ENCODE data around the gene TTYH1. TPM values are rescaled to one million over a fixed set of nuclear protein-coding genes. Genes with fewer than 3 reads are reported as not detected.
"Not testable (repeated sequence)": the region's sequence is repeated elsewhere in the genome, so short reads cannot be mapped to it uniquely, and the experiment has no call there.

Gene TTYH1
- total RNA-seq, 1 donor from 2014 or later, result 1.5 TPM

DNA sequence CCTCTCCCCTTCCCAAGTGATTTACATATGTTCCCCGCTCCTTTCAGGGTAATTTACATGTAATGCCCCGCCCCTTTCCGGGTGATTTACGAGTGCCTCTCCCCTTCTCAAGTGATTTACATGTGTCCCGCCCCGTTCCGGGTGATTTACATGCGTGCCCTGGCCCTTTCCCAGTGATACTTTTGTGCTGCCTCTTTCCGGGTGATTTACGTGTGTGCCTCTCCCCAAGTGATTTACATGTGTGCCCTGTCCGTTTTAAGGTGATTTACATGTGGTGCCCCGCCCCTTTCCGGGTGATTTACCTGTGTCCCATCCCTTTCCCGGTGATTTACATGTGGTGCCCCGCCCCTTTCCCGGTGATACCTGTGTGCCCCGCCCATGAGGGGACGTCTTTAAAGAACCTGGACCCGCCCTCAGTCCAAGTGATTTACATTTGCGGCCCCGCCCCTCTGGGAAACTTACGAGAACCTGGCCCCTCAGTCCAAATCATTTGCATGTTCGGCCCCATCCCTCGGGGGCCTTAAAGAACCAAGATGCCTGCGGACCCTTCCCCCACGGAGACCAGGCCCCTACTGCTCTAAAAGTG is 48.9 kb downstream of the TTYH1 start:
- ATAC-seq (ENCODE audit: poor library complexity) (peak; percentile 48), DNase-seq (peak; percentile 87)
- intact Hi-C loops (cut with DNase I), result no loop called here

GRCh38 chr19:54464630-54465425 is 49.6 kb downstream of the TTYH1 start:
- DNase-seq (peak; percentile 95), ATAC-seq (ENCODE audit: poor library complexity) (peak; percentile 83)
- intact Hi-C loops (cut with DNase I), result no loop called here

DNA sequence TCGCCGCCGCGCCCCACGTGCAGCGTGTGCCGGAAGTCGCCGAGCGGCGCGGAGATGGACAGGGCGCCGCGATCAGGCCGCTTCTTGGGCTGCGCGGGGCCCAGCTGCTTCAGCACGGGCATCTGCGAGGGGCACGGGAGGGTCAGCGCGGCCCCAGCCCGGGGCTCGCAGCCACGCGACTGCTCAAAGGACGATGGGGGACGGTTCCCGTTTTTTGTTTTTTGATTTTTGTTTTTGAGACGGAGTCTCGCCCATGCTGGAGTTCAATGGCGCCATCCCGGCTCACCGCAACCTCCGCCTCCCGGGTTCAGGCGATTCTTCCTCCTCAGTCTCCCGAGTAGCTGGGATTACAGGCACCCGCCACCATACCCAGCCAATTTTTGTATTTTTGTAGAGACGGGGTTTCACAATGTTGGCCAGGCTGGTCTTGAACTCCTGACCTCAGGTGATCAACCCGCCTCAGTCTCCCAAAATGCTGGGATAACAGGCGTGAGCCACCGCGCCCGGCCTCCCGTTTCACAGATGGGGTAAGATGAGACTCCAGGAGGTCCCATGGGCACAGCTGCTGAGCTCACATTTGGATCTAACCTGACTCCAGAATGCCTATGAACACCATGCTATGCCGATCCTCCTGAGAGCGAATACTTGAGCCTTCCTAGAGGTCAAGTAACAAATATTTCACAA is 50.3 kb downstream of the TTYH1 start:
- intact Hi-C loops (cut with DNase I), result no loop called here
- DNase-seq (peak; percentile 59), ATAC-seq (ENCODE audit: poor library complexity) (no peak)

GRCh38 chr19:54466110-54466480 is 50.8 kb downstream of the TTYH1 start:
- ATAC-seq (ENCODE audit: poor library complexity); DNase-seq; intact Hi-C loops (cut with DNase I): not testable (repeated sequence)

- no peak for ATAC-seq (ENCODE audit: poor library complexity)
Measured at GRCh38 chr19:54469496-54469934, 54.3 kb downstream of the TTYH1 start.

GRCh38 chr19:54470276-54470887 is 55.1 kb downstream of the TTYH1 start:
- intact Hi-C loops (cut with DNase I), result no loop called here

More at GRCh38 chr19:54469496-54469934, 54.3 kb downstream of the TTYH1 start:
- intact Hi-C loops (cut with DNase I), result no loop called here
- DNase-seq, result peak; percentile 83

DNA sequence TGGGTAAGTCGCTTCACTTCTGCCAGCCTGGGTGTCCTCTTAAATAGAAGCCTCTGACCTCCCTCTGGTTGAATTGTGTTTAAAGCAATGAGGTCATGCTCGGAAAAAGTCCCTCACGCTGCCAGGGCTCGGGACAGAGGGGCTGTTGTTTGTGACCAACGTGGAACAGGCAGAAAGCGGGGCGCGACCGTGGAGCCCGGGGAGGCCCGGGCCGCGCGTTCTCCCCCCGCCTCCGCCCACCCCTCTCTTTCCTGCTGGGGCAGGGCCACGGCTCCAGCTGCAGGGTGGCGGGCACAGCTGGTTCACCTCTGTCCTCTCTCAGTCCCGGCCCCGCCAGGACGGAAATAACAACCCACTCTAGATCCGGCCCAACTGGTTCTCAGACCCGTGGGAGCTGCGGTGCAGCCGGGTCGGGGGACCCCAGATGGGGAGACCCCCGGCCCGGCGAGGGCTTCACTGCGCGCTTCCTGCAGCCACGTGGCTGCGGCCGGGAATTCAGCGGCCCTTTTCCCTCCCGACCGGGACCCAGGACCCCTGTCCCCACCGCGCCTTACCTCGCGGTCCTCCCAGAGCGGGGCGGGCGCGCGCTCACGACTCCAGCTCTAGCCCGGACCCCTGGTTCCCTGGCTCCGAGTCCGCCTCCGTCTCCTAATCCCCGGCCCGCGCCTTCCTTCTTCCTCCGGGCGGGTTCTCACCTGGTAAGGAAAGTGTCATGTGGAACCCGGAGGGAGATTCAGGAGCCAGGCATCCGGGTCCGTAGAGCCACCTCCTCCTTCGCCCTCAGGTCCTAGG is 55.9 kb downstream of the TTYH1 start:
- ATAC-seq (ENCODE audit: poor library complexity) (peak; percentile 57), DNase-seq (peak; percentile 58)
- intact Hi-C loops (cut with DNase I), result no loop called here

More at GRCh38 chr19:54470276-54470887, 55.1 kb downstream of the TTYH1 start:
- ATAC-seq (ENCODE audit: poor library complexity) (no peak), DNase-seq (no peak)

GRCh38 chr19:54473071-54473891 is 58.0 kb downstream of the TTYH1 start, which contains the start of gene CDC42EP5:
CDC42EP5 (minus strand) TSS chr19:54473296; CDS start chr19:54465547, 7,749 bp downstream.
- peak; percentile 85 for DNase-seq
- intact Hi-C loops (cut with DNase I), result no loop called here
- peak; percentile 87 for ATAC-seq (ENCODE audit: poor library complexity)

DNA sequence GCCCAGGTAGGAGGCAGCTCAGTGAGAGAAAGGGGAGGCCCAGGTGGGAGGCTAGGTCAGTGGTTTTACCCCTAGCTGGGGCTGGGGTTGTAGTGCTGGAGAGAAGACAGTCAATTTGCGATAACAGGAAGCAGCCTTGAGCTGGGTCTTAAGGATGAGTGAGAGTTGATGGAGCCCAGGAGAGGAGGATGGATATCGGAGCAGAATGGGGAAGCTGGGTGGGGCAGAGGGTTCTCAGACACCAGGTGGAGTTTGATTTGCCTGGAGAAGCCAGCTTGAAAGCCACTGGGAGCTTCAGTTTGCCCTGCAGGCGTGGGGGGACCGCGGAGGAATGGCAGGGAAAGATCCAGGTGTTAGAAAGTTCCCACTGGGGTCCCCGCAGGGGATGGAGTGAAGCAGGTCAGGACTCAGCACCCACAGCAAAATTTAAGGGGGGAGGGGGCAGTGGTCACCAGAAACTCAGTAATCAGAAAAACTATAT is 58.7 kb downstream of the TTYH1 start:
- DNase-seq (no peak), ATAC-seq (ENCODE audit: poor library complexity) (no peak)
- intact Hi-C loops (cut with DNase I), result no loop called here

DNA sequence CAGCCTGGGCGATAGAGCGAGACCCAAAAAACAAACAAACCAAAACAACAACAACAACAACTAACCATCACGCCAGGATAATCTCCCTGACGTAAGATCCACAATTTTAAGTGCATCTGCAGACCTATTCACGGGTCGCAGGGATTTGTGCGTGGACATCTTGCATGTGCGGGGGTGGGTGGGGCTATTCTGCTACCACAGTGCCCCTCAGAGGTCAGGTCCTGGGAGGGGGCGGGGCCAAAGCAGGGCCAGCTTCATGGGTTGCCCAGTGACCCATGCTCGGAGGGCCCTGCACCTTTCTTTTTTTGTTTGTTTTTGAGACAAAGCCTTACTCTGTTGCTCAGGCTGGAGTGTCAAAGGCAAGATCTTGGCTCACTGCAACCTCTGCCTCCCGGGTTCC is 60.4 kb downstream of the TTYH1 start:
- ATAC-seq (ENCODE audit: poor library complexity) (no peak), DNase-seq (no peak)
- intact Hi-C loops (cut with DNase I), result no loop called here

DNA sequence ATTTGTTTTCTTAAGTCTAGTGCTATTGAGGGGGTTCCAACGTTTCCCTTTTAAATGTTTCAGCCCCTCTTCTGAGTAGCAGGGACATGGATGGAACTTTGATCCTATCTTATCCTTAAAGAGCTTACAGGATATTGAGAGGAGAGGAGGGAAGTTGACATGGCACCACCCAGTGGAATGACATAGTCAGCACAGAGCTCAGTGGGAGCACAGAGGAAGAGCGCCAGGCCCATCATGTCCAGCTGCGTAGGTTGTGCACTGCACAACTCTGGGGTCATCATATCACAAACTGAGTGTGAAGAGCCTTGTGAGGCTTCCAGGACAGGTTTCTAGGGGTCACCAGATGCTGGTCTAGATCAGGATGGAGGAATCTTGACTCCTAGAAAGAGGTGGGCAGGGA is 62.4 kb downstream of the TTYH1 start:
- no peak for ATAC-seq (ENCODE audit: poor library complexity)
- intact Hi-C loops (cut with DNase I), result no loop called here

GRCh38 chr19:54478677-54479266 is 63.5 kb downstream of the TTYH1 start:
- ATAC-seq (ENCODE audit: poor library complexity) (no peak), DNase-seq (no peak)
- intact Hi-C loops (cut with DNase I), result no loop called here

More for the DNA sequence above, 62.4 kb downstream of the TTYH1 start:
- no peak for DNase-seq

DNA sequence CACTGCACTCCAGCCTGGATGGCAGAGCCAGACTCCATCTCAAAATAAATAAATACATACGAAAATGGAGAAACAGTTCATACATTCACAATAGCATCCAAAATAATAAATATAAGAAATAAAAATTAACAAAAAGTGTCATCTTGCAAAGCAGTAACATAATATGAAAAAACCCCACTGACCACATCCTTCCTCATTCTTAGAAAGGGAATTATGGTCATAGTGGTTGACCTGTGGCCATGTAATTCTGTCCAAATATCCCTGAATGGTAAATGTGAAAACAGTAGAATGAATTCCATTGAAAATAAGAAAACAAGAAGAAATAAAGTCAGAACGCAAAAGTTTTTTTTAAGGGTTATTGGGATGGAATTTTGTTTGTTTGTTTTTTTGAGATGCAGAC is 64.8 kb downstream of the TTYH1 start:
- DNase-seq, result no peak
- no peak for ATAC-seq (ENCODE audit: poor library complexity)

GRCh38 chr19:54481326-54481930 is 66.2 kb downstream of the TTYH1 start:
- ATAC-seq (ENCODE audit: poor library complexity), result peak; percentile 45
- no peak for DNase-seq

More for the DNA sequence above, 64.8 kb downstream of the TTYH1 start:
- intact Hi-C loops (cut with DNase I), result no loop called here

DNA sequence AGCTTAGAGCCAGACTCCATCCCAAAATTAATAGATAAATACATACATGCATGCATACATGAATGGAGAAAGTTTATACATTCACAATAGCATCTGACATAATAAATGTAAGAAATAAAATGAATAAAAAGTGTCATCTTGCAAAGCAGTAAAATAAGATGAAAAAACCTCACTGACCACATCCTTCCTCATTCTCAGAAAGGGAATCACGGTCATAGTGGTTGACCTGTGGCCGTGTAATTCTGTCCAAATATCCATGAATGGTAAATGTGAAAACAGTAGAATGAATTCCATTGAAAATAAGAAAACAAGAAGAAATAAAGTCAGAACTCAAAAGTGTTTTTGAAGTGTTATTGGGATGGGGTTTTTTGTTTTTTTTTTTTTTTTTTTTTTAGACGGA is 67.6 kb downstream of the TTYH1 start:
- ATAC-seq (ENCODE audit: poor library complexity) (no peak), DNase-seq (no peak)
- intact Hi-C loops (cut with DNase I), result no loop called here

More at GRCh38 chr19:54481326-54481930, 66.2 kb downstream of the TTYH1 start:
- intact Hi-C loops (cut with DNase I), result no loop called here

DNA sequence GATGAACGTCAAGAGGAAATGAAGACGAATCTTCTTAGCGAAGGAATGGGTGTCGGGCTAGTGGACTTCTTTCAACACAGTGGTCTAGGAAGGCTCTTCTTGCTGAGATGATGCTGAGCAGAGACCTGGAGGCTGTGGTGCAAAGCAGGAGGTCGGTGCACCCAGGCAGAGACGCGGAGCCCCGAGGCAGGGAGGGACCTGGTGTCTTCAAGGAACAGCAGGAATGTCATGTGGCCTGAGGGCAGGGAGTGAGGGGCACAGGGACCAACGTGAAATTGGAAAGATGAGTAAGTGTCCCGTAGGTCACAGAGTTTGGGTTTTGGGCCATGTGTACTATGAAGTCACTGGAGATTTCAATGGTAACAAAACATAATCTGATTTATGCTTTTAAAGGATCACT is 69.2 kb downstream of the TTYH1 start:
- intact Hi-C loops (cut with DNase I), result no loop called here

GRCh38 chr19:54485851-54486250 is 70.6 kb downstream of the TTYH1 start:
- no peak for DNase-seq
- intact Hi-C loops (cut with DNase I), result no loop called here
- no peak for ATAC-seq (ENCODE audit: poor library complexity)

More for the DNA sequence above, 69.2 kb downstream of the TTYH1 start:
- DNase-seq (no peak), ATAC-seq (ENCODE audit: poor library complexity) (no peak)

Data from Right ventricle myocardium superior (tissue), 1 donor.